Dendritic cell treated with granulocyte-macrophage colony-stimulating factor and Interleukin-4, amounts not matched to agents 40 ng/mL and 50 ng/mL, for 4 days (primary cell): ENCODE measurements around the gene SORL1.

ENCODE experiments used
- H3K27ac Mint-ChIP-seq: one replicate; pipeline ENCODE4 v1.8.0; 2022; ENCODE audit warnings: mild to moderate bottlenecking, mixed read lengths
- H3K27me3 Mint-ChIP-seq: one replicate; pipeline ENCODE4 v1.8.0; 2022; ENCODE audit warnings: mild to moderate bottlenecking, mixed read lengths
- H3K36me3 Mint-ChIP-seq: one replicate; pipeline ENCODE4 v1.8.0; 2022; ENCODE audit warnings: low read depth, mixed read lengths
- H3K4me1 Mint-ChIP-seq: one replicate; pipeline ENCODE4 v1.8.0; 2022; ENCODE audit warnings: low read depth, mixed read lengths
- H3K4me3 Mint-ChIP-seq: one replicate; pipeline ENCODE4 v1.8.0; 2022; ENCODE audit warnings: mild to moderate bottlenecking, moderate library complexity, mixed read lengths
- H3K9me3 Mint-ChIP-seq: one replicate; pipeline ENCODE4 v1.8.0; 2022; ENCODE audit warnings: mixed read lengths
- intact Hi-C: fragments of 100-400 bp; cut with micrococcal nuclease; formaldehyde crosslinking; loops from one replicate; pipeline ENCODE4 v1.15.0; 2022

The SORL1 gene

DNA sequence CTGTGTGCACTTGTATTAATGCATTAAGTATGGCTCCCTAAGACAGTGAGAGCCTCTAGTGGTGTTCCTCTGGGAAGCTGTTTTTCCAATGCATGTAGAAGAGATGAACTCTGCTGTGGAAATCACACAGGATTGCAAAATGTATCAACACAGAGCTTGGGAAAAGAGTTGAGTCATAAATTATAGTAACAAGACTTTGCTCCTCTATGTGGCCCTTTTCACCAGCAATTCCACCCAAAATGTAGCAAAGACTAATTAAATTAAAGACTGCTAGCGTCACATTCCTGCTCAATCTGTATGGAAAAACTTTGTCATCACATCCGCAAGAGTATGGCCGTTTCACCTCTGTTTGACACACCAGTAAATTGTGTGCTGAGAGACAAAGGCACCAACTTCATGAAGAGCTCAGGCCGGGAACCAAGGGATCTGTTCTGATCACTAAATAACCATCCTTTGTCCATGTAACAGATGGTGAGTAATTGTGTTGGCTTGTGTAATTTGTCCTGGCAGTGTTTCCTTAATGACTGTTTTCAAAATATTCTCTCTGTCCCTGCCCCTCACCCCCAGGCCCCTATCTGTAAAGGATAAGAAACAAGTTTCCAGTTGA, 209.9 kb downstream of the SORL1 start:
- H3K4me3 Mint-ChIP-seq: no peak overlapping the region
- no peaks in the 10 kb centered on the region for H3K9me3 Mint-ChIP-seq
- H3K27me3 Mint-ChIP-seq: peaks cover 7% of the 10 kb centered on the region
- no peak overlapping the region for H3K27ac Mint-ChIP-seq
- no peaks in the 10 kb centered on the region for H3K36me3 Mint-ChIP-seq
- H3K4me1 Mint-ChIP-seq: no peaks in the 10 kb centered on the region
- intact Hi-C loops: no loop called here

DNA sequence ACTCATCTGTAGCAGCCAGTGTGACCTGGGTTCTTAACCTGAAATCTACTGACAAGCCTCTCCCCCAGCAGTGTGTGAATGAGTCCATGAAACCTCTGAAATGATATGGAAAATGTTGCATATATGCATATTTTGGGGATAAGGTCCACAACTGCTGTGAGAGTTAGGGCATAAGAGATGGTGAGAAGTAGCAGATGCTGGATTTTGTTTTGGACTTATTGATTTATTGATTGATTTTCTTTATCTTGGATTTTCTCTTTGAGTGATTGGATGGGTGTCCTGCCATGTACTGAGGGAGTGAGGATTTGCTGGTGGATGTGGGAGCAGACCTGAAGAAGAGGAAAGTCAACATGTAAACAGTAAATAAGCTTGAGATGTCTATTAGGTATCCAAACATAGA, 212.0 kb downstream of the SORL1 start:
- Mint-ChIP-seq H3K4me1 (no peaks in the 10 kb centered on the region), H3K4me3 (no peak overlapping the region), H3K36me3 (no peaks in the 10 kb centered on the region), H3K27ac (no peak overlapping the region), H3K9me3 (no peaks in the 10 kb centered on the region), H3K27me3 (peaks cover 7% of the 10 kb centered on the region)
- intact Hi-C loops: no loop called here

DNA sequence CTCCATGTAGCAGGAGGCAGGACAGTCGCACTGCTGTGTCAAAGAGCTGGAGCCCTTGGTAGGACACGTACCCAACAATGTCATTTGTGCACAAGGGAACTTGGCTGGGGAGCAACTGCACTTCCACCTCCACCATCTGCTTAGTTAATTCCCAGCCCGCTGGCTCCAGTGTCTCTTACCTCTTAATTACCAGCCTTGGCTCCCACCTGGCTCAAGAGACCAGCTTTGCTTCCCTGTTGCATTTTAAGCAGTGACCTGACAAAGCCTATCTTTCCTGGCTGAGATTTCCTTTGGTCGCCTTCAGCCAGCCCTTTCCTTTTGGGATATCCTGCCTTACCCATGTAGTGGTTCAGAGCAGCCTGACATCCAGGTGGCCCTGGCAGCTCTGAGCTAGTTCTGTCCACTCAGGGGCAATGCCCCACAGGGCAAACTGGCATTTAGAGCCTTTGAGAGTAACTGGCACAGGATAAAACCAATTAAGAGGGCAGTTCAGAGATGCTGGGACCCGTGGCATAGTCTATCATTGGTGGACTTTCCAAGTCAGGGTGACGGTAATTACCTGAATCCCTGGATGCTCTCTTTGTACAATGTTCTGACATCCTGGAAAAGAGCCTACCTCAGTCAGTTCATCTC, 213.2 kb downstream of the SORL1 start:
- Mint-ChIP-seq H3K4me3 (no peak overlapping the region), H3K36me3 (no peaks in the 10 kb centered on the region)
- intact Hi-C loops: no loop called here

DNA sequence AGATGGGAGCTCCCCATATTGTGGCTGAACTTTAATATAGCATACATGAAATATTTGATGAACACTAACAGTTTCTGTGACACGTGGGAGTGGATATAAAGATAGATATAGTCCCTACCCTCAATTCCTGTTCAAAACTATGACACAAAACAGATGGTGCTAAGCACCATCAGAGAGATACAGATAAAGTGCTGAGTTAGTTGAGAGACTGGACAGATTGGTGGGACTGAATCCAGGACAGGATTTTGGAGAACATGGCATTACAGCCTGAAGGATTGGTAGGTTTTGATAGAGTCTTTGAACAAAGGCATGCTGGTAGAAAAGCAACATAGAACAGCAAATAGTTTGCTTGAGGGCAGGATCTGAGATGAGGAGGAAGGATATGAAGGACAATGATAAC, 215.7 kb downstream of the SORL1 start:
- peaks cover 7% of the 10 kb centered on the region for H3K27me3 Mint-ChIP-seq
- H3K4me1 Mint-ChIP-seq: no peaks in the 10 kb centered on the region
- intact Hi-C loops: no loop called here
- no peak overlapping the region for H3K27ac Mint-ChIP-seq
- no peaks in the 10 kb centered on the region for H3K9me3 Mint-ChIP-seq
- H3K4me3 Mint-ChIP-seq: no peak overlapping the region
- H3K36me3 Mint-ChIP-seq: no peaks in the 10 kb centered on the region

More for the DNA sequence above, 213.2 kb downstream of the SORL1 start:
- Mint-ChIP-seq H3K27me3 (peaks cover 7% of the 10 kb centered on the region), H3K4me1 (no peaks in the 10 kb centered on the region), H3K27ac (no peak overlapping the region), H3K9me3 (no peaks in the 10 kb centered on the region)

DNA sequence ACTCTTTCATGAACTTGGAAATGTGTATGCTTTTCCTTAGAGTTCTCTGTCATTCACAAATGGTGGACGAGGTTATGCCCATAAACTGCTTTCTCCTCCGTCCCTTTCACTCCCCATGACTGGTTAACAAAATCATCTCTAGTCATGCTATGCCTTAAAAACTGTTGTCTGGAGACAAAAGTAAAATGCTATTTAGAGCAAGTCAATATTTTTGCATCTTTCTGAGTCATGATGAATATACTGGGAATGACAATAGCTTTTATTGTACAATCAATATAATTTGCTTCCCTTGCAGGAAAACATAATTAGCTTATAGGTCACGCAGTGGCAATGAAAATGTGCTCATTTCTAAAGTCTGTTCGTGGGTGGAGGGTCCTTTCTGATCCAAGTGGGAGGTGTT, 217.3 kb downstream of the SORL1 start:
- Mint-ChIP-seq H3K4me3 (no peak overlapping the region), H3K4me1 (no peaks in the 10 kb centered on the region), H3K27me3 (peaks cover 1% of the 10 kb centered on the region), H3K9me3 (no peaks in the 10 kb centered on the region), H3K36me3 (no peaks in the 10 kb centered on the region), H3K27ac (no peak overlapping the region)
- intact Hi-C loops: no loop called here

DNA sequence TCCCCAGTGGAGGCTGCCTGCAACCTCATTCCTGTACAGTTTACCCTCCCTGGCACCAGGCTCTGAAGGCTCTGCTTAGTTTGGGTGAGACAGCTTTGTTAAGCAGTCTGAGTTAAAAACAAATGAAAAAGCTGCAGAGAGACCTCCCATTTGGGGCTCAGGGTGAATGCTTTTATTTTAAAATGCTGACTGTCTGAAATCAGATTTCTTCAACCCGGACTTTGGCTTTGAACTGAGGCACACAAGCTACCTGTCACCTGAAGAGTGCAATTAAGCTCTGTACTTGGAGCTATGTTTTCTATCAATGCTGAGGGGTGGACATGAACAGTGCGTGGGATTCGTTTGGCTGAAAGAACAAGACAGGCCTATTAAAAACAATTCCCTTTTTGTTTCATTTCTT, 218.2 kb downstream of the SORL1 start:
- Mint-ChIP-seq H3K36me3 (no peaks in the 10 kb centered on the region), H3K27ac (no peak overlapping the region), H3K9me3 (no peaks in the 10 kb centered on the region), H3K4me1 (no peaks in the 10 kb centered on the region), H3K27me3 (no peaks in the 10 kb centered on the region), H3K4me3 (no peak overlapping the region)
- intact Hi-C loops: no loop called here

DNA sequence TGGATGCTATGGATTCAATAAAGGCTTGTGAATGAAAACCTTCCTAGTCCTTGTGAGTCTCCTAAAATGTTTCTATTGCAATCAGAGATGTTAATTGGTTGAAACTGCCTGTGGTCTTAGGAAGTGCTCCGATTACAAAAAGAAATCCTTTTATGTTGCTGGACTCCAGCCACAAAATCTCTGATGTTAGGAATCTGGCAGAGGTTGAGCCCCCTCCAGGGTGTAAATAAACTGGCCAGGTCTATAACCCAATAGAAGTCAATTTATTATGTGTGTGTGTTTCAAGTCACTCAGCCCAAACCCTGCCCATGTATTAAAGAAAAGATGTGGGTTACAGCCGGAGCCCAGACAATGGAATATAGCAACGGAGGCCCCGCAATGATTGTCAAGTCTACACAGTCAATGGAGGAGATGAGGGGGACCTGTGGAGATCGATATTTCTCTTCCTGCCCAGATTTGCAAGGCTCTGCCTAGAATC, 218.7 kb downstream of the SORL1 start:
- Mint-ChIP-seq H3K4me3 (no peak overlapping the region), H3K27me3 (no peaks in the 10 kb centered on the region), H3K9me3 (no peaks in the 10 kb centered on the region)

DNA sequence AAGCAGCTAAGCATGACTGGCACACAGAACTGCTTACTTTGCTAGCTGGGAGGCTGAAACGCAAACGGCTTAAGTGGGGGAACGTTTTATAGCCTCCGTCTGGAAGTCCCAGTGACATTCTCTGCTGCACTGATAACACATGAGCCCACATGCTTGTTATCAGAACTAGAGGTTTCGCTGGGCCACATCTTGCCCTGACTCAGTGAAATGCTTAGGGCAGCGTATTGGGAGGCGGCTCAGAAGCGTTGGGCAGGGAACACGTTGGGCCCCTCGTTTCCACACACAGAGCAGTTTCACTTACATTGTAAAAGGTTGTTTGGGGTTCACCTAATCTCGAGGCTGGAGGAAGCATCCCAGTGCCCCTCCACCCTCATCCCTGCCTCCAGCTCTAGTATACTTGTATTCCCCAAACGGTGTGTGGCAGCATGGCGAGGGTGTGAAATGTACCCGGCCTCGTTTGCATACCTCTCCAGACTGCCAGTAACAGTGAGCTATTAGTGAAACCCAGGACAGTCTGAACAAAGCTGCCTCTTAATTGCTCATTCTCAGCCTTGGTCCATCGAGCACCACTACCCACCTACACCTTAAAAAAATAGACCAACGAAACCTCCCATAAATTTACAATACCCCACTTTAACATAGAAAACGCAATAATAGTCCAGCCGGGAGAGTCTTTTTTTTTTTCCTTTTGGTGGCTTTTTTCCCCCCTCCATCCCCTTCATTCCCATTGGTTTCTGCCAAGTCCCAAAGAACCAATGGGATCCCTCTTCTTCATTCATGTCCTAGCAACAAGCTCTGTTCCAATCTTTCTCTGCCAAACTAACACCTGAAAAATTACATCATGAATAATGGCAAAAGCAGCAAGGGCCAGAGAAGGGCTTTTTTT, 219.4 kb downstream of the SORL1 start:
- Mint-ChIP-seq H3K27me3 (no peaks in the 10 kb centered on the region), H3K4me3 (no peak overlapping the region), H3K36me3 (no peaks in the 10 kb centered on the region), H3K4me1 (no peaks in the 10 kb centered on the region), H3K27ac (no peak overlapping the region), H3K9me3 (no peaks in the 10 kb centered on the region)
- intact Hi-C loops: no loop called here

More for the DNA sequence above, 218.7 kb downstream of the SORL1 start:
- no peaks in the 10 kb centered on the region for H3K4me1 Mint-ChIP-seq
- intact Hi-C loops: no loop called here
- H3K27ac Mint-ChIP-seq: no peak overlapping the region
- no peaks in the 10 kb centered on the region for H3K36me3 Mint-ChIP-seq

DNA sequence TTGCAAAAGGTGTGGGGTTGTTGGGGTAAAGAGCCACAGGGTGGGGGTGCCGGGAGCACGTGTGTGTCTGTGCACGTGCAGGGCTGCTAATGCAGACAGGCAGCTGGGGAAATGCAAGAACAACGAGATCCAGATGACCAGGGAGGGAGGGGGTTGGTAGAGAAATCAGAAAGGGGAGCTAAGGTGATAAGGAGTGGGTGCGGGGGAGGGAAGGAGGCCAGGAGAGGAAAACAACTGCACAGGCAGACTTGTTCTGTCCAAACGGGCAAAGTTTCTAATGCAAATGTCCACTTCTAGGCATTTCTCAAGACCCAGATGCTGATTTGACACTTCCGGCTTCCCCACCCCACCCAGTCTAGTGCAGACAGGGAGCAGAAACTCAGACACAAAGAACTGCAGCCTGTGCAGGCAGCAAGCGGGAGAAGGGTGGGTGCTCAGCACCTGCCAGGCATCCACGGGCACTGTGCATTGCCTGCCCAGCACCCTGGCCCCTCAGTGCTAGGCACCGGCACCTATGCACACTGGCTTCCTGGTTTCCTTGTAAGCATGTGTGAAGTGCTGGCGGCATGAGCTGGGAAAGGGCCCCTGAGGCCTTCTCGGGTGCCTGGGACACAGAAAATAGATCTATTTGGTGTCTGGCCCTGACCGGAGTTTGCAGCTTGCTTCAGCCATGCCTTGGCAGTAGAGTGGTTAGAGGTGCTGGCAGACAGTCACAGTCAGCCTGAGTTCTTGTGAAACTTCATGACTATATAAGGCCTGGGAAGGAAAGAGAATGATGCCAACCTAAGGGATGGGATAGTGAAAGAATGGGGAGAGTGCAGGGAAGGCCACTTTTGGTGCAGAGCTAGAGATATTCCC, 220.7 kb downstream of the SORL1 start:
- H3K9me3 Mint-ChIP-seq: no peaks in the 10 kb centered on the region

DNA sequence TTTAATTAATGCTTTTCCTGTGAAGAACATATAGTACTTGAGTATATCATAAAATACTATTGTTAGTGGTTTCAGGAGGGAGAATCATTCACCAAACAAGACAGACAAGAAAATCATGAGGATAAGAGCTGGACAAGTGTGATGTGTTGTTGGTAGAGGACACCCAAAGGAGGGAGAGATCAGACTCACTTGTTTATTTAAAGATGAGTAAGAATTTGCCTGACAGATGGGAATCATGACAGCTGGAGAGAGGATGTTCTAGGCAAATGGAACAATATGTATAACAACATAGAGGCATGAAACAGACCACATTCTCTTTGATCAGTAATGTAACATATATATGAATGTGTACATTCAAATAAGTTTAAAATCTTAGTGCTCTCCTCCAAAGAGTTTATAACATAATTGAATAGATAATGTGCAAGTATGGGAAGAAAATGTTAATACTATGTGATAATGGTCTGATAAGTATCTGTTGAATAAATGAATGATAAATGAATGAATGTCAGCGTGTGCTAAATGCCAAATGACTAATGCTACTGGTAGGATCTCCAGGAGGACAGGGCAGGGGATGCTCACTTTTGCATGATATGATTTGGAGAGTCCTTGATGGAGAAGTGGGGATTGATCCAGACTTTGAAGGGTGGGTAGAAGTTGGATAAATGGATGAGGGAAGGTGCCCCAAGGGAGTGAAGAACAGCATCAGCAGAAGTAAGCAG, 229.6 kb downstream of the SORL1 start:
- Mint-ChIP-seq H3K27ac (no peak overlapping the region), H3K27me3 (peaks cover 4% of the 10 kb centered on the region), H3K4me1 (no peaks in the 10 kb centered on the region), H3K4me3 (no peak overlapping the region), H3K9me3 (no peaks in the 10 kb centered on the region), H3K36me3 (no peaks in the 10 kb centered on the region)
- intact Hi-C loops: no loop called here

More for the DNA sequence above, 220.7 kb downstream of the SORL1 start:
- H3K4me1 Mint-ChIP-seq: no peaks in the 10 kb centered on the region
- no peak overlapping the region for H3K27ac Mint-ChIP-seq
- no peaks in the 10 kb centered on the region for H3K36me3 Mint-ChIP-seq
- no peaks in the 10 kb centered on the region for H3K27me3 Mint-ChIP-seq
- intact Hi-C loops: no loop called here
- no peak overlapping the region for H3K4me3 Mint-ChIP-seq
